ENCODE data around the gene SEMA5B.

- TF ChIP-seq ZFX (CRISPR knock-in tag; IDR thresholded peaks at IDR 0.05), result no peak
- TF ChIP-seq ZNF282 (CRISPR knock-in tag; IDR thresholded peaks at IDR 0.05), result no peak
- TF ChIP-seq PRPF4 (IDR thresholded peaks at IDR 0.05; ENCODE audit: insufficient read depth, low read depth, low read length, poor library complexity, severe bottlenecking), result no peak
- no peak for TF ChIP-seq ATF3 (IDR thresholded peaks at IDR 0.05)
- no peak for TF ChIP-seq ATF3 (CRISPR knock-in tag; conservative IDR thresholded peaks at IDR 0.05)
These were observed 91.2 kb downstream of the SEMA5B start for GRCh38 chr3:122936335-122936734.

Measured in K562 (cell line).